KBM-7 (cell line): ENCODE measurements around the gene HOXA7.

Experiments
- DNase-seq: peaks from one replicate; pipeline ENCODE4 v3.0.0-alpha.2; 2015
- in situ Hi-C: fragments of 300-500 bp; cut with MboI; formaldehyde crosslinking; loops from 2 replicates; pipeline ENCODE4 v1.14.3; 2020; ENCODE audit warnings: low sequenced_read_pairs, low pct_unique_long_range_greater_than_20kb, mixed read lengths

The HOXA7 gene

GRCh38 chr7:27194686-27195379 is 38.4 kb upstream of the HOXA7 start:
- in situ Hi-C loops = loop anchor here (25.0 kb wide), 1 partner anchor 833 kb away; no protein-coding TSS in a partner anchor
- no peak for DNase-seq

DNA sequence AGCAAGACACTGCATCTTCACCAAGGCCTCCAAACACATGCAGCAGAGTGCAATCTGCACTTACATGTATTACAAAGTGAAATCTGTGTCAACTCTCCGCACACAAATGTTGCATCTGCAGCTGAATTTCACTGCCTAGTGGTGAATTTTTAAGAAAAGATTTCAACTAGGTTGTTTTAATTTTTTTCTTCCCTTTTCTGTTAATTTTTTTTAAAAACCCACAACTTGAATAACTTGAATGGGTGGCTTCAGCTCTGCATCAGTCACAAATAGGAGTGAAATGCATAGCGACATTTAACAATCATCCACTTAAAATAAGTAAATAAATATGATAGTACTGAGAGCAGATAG is 37.5 kb upstream of the HOXA7 start:
- in situ Hi-C loops = loop anchor here (25.0 kb wide), 1 partner anchor 832 kb away; no protein-coding TSS in a partner anchor
- DNase-seq = no peak

GRCh38 chr7:27193335-27194001 is 37.0 kb upstream of the HOXA7 start:
- no peak for DNase-seq
- in situ Hi-C loops = loop anchor here (25.0 kb wide), 1 partner anchor 831 kb away; no protein-coding TSS in a partner anchor

GRCh38 chr7:27192546-27193334 is 36.3 kb upstream of the HOXA7 start:
- in situ Hi-C loops = loop anchor here (25.0 kb wide), 1 partner anchor 830 kb away; no protein-coding TSS in a partner anchor
- DNase-seq = peak; percentile 64

- in situ Hi-C loops = loop anchor here (25.0 kb wide), 1 partner anchor 830 kb away; no protein-coding TSS in a partner anchor
- DNase-seq = no peak
Measured at GRCh38 chr7:27191833-27192545, 35.5 kb upstream of the HOXA7 start.

DNA sequence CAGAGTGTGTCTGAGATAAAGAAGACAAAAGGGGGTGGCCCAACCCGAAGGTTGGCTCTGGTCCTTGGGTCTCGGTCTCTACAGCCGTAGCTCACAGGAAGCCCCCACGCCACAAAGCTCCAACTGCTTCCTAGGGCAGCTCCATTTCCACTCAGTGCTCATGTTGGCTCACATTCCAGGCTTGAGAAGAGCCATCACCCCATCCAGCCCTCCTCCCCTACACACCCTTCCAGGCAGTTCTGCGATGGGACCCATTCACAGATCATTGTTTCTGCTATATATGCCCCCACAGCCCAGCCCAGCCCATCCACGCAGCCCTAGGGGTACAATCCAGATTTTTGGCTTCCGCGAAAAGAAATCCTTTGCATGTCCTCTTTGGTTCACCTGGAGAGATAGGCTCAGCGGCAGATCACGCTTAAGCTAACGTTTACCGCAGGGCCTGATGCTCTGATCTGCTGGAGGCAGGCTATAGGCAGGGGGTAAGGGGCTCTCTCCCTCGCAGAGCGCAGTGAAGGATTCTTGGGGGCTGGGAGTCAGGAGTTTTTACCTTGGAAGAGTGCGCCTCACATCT is 34.8 kb upstream of the HOXA7 start:
- DNase-seq = no peak
- in situ Hi-C loops = loop anchor here (25.0 kb wide), 1 partner anchor 829 kb away; no protein-coding TSS in a partner anchor

DNA sequence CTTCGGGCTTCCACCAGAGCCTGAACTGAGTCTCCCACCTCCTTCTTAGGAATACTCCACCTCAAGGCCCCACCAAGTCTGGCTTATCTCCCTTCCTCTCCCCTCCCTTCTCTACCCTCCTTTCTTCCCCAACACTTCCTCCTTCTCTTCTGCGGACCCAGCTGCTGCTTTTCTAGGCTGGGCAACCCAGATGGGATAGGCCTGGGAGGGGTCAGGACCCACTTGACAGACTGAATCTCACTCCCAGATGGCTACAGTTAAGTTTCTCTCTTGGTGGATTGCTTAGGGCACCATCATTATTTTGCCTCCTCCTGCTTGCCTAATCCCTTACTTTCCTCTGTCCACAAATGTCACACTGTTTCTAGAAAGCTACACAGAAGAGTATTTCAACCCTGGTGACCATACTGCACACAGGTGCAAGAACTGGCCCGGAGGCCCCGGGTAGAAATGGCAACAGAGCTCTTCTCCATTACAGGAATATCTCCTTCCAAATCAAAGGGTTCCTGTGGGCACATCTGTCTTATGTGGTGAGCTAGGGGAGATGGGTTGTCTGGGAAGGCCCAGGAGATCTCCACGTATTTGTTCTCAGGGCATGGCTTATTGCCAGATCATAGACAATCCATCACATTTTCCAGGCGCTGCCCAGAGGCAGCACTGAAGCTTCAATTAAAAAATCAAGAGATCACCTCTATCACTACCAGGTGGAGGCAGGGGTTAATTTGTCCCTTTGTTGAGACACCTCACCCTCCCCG is 33.7 kb upstream of the HOXA7 start:
- DNase-seq = peak; percentile 71
- in situ Hi-C loops = loop anchor here (25.0 kb wide), 1 partner anchor 828 kb away; no protein-coding TSS in a partner anchor

DNA sequence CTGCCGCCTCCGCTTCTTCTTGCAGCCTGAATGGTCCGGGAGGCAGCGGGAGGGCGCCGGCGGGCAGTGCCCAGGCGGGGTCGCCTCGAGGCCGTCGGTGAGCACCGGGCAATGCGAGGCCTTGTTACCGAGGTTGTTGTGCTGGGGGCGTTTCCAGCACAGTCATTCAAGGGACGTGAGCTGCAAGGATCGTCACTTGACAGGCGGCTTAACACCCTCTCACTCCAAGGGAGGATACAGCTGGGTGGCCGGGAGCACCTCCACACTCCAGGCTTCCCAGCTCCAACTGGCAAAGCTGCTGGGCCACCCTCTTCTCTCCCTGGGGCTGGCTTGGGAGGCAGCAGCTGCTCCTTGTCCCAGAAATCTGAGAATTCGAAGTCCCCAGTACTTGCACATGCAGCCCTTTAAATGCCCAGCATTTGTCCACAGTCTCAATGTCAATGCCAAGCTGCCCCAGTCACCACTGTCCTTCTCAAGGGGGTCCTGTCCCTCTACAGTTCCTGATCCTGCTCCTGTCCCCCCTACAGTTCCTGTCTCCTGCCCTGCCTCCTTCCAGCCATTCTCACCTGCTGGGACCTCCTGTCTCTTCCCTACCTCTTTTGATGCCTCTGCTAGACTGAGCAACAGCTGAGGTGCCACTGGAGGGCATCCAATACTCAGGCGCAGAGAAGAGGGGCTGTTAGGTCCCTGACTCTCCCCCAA is 33.0 kb upstream of the HOXA7 start:
- in situ Hi-C loops = loop anchor here (25.0 kb wide), 1 partner anchor 827 kb away; no protein-coding TSS in a partner anchor
- no peak for DNase-seq

GRCh38 chr7:27188386-27189294 is 32.2 kb upstream of the HOXA7 start:
- peak; percentile 93 for DNase-seq
- in situ Hi-C loops = loop anchor here (25.0 kb wide), 1 partner anchor 826 kb away; no protein-coding TSS in a partner anchor

DNA sequence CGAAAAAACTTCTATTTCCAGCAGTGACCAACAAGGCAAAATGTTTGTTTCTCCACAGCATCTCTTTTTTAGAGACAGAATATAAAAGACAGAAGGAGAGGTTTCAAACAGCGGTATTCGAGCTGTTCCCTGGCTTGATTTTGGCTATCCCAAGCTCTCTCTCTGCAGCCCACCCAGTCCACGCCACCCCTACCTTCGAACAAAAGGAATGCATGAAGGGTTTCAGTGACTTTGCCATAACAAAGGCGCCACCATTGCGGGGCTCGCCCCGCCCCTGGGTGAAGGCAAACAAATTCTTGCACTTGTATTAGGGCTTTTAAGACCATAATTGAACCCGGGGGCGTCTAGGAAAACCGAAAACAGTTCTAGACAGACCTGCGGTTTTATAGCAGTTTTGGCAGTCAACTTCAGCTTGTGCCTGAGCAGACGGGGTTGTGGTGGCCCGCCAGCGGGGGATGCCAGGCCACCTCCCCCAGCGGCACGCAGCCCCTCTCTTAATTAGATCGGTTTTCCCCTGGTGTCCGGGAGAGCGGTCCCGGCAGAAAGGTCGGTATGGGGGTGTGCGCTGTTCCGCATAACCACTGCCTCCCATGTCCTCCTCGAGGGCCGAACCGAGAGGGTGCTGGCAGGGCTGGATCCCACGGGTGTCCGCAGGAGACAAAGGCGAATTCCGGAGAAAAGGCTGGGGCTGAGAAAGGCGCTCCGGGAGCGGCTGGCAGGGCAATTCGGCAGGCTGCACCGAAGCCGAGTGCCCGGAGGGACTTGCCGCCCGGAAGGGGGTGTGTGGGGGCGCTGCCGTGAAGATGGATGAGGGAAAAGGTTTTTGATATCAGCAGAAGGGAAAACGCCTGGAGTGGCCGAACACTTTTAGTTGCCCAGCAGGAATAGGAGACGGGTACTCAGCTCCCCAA is 31.3 kb upstream of the HOXA7 start:
- DNase-seq = peak; percentile 81
- in situ Hi-C loops = loop anchor here (25.0 kb wide), 1 partner anchor 825 kb away; no protein-coding TSS in a partner anchor

DNA sequence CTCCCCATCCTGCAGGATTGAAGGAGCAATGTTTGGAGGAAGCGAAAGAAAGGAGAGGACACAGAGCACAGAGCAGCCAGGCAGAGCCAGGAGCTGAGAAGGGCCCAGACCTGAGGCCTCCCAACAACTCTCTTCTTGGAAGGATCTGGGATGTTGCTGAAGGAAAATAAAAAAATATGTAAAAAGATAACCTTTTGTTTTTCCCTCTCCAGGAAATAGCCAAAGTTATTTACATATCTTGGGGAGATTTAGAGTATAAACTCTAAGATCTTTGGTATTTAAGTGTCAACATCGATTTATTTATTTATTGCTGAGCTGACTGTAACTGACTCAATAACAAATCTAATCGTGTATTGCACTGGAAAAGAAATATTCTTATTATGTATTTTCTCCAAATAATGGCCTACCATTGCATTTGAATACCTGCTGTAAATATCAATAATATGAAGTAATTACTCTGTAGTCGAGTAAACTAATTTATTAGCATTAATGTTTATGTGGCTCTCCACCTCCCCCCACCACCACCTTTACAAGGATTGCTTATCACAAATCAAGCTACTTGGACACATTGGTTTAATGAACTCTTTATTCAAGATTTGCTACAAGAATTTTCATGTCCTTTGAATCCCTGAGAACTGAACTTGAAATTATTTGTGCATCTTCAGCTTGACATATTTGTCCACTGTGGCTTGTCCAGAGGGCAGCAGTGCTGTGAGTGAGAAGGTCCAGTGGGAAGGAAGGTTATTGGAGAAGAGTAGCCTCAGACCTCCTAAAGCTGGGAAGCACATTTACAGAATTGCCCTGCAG is 30.4 kb upstream of the HOXA7 start:
- DNase-seq = no peak
- in situ Hi-C loops = loop anchor here (25.0 kb wide), 1 partner anchor 825 kb away; no protein-coding TSS in a partner anchor

DNA sequence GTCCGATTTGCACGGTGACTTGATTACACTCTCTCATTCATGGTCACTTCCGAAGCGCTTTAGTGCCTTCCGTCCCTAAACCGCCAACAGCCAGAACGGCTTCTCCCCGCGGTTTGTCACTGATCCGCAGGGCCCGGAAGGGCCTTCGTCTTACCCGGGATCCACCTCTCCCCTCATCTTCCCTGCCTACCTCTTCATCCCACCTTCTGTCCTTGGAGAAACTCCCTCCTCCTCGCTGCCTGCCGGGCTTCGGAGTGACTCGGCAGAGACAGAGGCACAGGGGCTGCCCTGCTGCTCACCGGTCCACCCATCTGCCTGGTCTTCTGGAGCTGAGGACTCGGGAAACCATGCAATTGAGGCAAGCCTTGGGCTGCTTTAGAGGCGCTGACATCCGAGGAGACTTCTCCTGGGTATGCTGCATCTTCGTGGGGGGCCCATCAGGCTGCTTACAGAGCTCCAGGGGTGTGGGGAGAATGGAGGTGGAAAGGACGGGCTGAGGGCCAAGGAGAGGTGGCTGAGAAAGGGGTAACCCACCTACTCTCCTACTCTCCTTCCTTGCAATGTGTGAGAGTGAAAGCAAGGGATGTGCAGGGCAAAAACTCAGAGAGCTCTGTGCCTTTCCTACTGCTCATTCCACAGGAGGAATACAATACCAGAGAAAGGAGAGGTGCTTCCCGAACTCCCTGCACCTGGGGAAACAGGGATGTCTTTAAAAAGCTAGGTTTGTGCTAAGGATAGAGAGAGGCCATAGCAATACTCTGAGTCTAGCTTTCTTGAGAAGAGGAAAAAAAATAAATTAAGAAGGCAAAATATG is 29.6 kb upstream of the HOXA7 start:
- peak; percentile 83 for DNase-seq

DNA sequence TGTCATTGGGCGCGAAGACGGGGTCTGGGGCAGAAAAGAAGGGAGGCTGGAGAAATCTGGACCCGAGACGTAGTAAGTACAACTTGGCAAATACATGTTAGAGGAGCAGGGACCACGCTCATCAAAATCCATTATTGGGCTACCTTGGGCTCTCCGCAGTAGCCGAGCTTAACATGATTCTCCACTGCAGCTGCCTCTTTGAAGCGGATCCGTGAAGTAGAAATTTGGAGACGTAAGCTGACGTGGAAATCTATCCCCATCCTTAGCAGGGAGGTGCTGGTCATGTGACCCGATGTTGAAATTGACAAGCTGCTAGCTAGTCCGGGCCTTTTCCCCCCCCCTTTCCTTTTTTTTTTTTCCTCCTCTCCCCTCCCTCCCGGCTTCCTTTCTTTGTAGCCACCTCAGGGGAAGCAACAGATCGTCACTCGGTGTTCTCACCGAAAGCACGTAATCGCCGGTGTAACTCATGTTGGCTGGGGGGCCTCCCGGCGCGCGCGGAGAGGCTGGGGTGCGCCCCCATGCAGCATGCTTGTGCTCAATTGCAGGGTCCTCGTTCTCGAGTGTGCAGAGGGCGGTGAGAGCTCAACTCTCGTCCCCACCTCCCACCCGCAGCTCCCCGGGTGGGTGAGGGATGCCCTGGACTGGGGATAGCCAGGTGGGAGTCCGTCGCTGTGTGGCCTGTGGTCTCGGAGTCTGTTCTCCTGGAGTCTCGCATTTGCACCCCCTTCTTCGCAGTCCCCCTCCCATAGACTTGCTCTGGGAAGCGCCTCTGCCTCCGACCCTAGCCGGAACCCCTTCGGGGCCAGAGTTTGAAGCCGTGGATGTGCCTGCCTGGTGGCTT is 28.8 kb upstream of the HOXA7 start, which contains the start of gene HOXA11:
TSS of gene HOXA11 (minus strand) at position 220 of the 841 bp plus-strand sequence. CDS start at position 132, 88 bp downstream.
- in situ Hi-C loops = loop anchor here (25.0 kb wide), 1 partner anchor 823 kb away; no protein-coding TSS in a partner anchor

More for the DNA sequence above, 29.6 kb upstream of the HOXA7 start:
- in situ Hi-C loops = loop anchor here (25.0 kb wide), 1 partner anchor 824 kb away; no protein-coding TSS in a partner anchor

More for the DNA sequence above, 28.8 kb upstream of the HOXA7 start, which contains the start of gene HOXA11:
- peak; percentile 83 for DNase-seq
